UCSD-AML1 (cell line): ENCODE results near the gene TCF7.
"Not testable (repeated sequence)": the region's sequence is repeated elsewhere in the genome, so short reads cannot be mapped to it uniquely, and the experiment has no call there.

Source experiments
- DNase-seq: peaks from one replicate; lab custom pipeline; 2025; ENCODE audit not compliant: unreplicated experiment; lab: John Stamatoyannopoulos, UW

The TCF7 gene

GRCh38 chr5:134142806-134143205 is 28.3 kb downstream of the TCF7 start:
- no peak for DNase-seq

- no peak for DNase-seq
These were observed 28.9 kb downstream of the TCF7 start for GRCh38 chr5:134143431-134143830.

- no peak for DNase-seq
These were observed 29.8 kb downstream of the TCF7 start for GRCh38 chr5:134143944-134144941.

- no peak for DNase-seq
These were observed 30.7 kb downstream of the TCF7 start for GRCh38 chr5:134145041-134145757.

GRCh38 chr5:134145779-134146581 is 31.5 kb downstream of the TCF7 start:
- peak; percentile 72 for DNase-seq

- DNase-seq = no peak
These were observed 32.4 kb downstream of the TCF7 start for GRCh38 chr5:134146651-134147518.

GRCh38 chr5:134148316-134148715 is 33.8 kb downstream of the TCF7 start:
- DNase-seq = no peak

GRCh38 chr5:134148986-134149539 is 34.6 kb downstream of the TCF7 start:
- DNase-seq = no peak

GRCh38 chr5:134149571-134150303 is 35.3 kb downstream of the TCF7 start:
- no peak for DNase-seq

- no peak for DNase-seq
These were observed 37.2 kb downstream of the TCF7 start for GRCh38 chr5:134151723-134152122.

GRCh38 chr5:134152173-134152832 is 37.8 kb downstream of the TCF7 start:
- not testable (repeated sequence) for DNase-seq

- DNase-seq = no peak
These were observed 38.8 kb downstream of the TCF7 start for GRCh38 chr5:134153241-134153640.

GRCh38 chr5:134153657-134154056 is 39.2 kb downstream of the TCF7 start:
- DNase-seq = no peak

- no peak for DNase-seq
These were observed 47.3 kb downstream of the TCF7 start for GRCh38 chr5:134161513-134162395.

- DNase-seq = no peak
These were observed 48.1 kb downstream of the TCF7 start for GRCh38 chr5:134162592-134162991.

- DNase-seq = no peak
These were observed 57.5 kb downstream of the TCF7 start for GRCh38 chr5:134171972-134172371.
